Activated T-cell treated with anti-CD3 and anti-CD28 coated beads for 1 hour (primary cell): ENCODE data around the gene PLIN5.

ENCODE experiments used
- DNase-seq: peaks from one replicate; pipeline ENCODE4 v3.0.0-alpha.2; 2020; ENCODE audit warnings: low read depth

The PLIN5 gene

GRCh38 chr19:4522291-4523002 is 12.6 kb downstream of the PLIN5 start:
- no peak for DNase-seq

- no peak for DNase-seq
These were observed 13.2 kb downstream of the PLIN5 start for GRCh38 chr19:4521888-4522242.

GRCh38 chr19:4521170-4521887 is 13.7 kb downstream of the PLIN5 start:
- DNase-seq: no peak

- DNase-seq: no peak
These were observed 15.3 kb downstream of the PLIN5 start for GRCh38 chr19:4519521-4520277.

- DNase-seq: no peak
These were observed 15.9 kb downstream of the PLIN5 start for GRCh38 chr19:4519172-4519496.

GRCh38 chr19:4518345-4519171 is 16.5 kb downstream of the PLIN5 start, which contains the start of gene PLIN4:
PLIN4 (minus strand) TSS chr19:4518486; CDS start chr19:4518272, 214 bp downstream.
- DNase-seq: no peak

- no peak for DNase-seq
These were observed 17.5 kb downstream of the PLIN5 start for GRCh38 chr19:4517451-4518057.

- DNase-seq: no peak
These were observed 18.1 kb downstream of the PLIN5 start for GRCh38 chr19:4516939-4517300.

GRCh38 chr19:4516199-4516938 is 18.7 kb downstream of the PLIN5 start:
- no peak for DNase-seq

- DNase-seq: no peak
These were observed 19.3 kb downstream of the PLIN5 start for GRCh38 chr19:4515732-4516131.

GRCh38 chr19:4513248-4513647 is 21.8 kb downstream of the PLIN5 start:
- DNase-seq: no peak

GRCh38 chr19:4512070-4512469 is 23.0 kb downstream of the PLIN5 start:
- DNase-seq: no peak

- DNase-seq: no peak
These were observed 23.5 kb downstream of the PLIN5 start for GRCh38 chr19:4511300-4512054.

GRCh38 chr19:4510435-4511255 is 24.4 kb downstream of the PLIN5 start:
- DNase-seq: no peak

- no peak for DNase-seq
These were observed 26.3 kb downstream of the PLIN5 start for GRCh38 chr19:4508698-4509097.

- DNase-seq: no peak
These were observed 27.2 kb downstream of the PLIN5 start for GRCh38 chr19:4507804-4508203.

GRCh38 chr19:4507150-4507452 is 27.9 kb downstream of the PLIN5 start:
- no peak for DNase-seq

GRCh38 chr19:4506449-4507149 is 28.4 kb downstream of the PLIN5 start:
- no peak for DNase-seq
